HEK293T (cell line): ENCODE measurements around the gene FBLN2.

Experiments
- BHLHE40 ChIP-seq: fragments of 450-650 bp; IDR thresholded peaks from 2 replicates; pipeline ENCODE4 v1.6.1; 2016; ENCODE audit warnings: mild to moderate bottlenecking, moderate library complexity, borderline replicate concordance
- CTBP1 ChIP-seq: fragments of 450-650 bp; IDR thresholded peaks from 2 replicates; pipeline ENCODE4 v1.6.1; 2016; ENCODE audit warnings: borderline replicate concordance
- ELF4 ChIP-seq: fragments of 450-650 bp; IDR thresholded peaks from 2 replicates; pipeline ENCODE4 v1.6.1; 2017; ENCODE audit warnings: antibody characterized with exemption
- SP1 ChIP-seq: fragments of 450-650 bp; IDR thresholded peaks from 2 replicates; pipeline ENCODE4 v1.6.1; 2017

DNA sequence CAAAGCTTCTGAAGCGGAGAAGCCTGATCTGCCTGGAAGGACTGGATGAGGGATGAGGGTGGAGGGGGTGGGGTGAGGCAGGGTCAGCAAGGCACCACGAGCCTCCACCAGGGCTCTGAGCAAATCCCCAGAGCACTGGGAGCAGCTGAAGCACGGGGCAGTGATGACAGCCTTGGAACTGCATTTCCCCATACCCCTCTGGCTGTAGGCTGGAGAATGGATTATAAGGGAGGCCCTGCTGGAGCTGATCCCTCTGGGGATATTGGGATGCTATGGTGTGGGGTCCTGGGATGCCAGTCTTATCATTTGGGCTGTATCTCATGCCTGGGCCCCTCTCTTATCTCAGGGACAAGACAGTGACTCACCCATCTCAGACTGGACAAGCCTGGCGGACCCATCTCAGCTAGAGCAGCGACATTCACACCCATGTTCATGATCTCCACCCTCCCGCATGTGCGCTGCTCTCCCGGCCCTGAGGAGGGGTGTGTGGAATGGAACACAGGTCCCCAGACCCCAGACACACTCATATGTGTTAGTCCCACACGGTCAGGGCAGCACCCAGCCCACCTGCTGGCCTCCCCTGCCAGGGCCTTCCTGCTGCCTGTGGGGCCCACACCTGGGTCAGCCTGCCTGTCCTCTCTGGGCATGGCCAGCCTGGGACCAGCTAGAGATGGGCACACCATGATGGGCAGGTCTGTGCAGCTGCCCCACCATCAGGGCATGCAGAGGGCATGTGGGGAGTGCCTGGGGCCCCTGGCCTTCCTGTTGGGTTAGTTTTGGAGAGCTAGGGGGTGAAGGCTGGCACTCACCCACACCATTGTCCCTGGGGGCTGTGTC is 97.1 kb downstream of the FBLN2 start:
- TF ChIP-seq BHLHE40, result no peak
- TF ChIP-seq SP1, result no peak
- no peak for TF ChIP-seq ELF4
- TF ChIP-seq CTBP1, result no peak
